Measurements from ENCODE around the gene MST1. TPM values are rescaled to one million over a fixed set of nuclear protein-coding genes. Genes with fewer than 3 reads are reported as not detected.

The MST1 gene
- total RNA-seq, 5 donors from 2014 or later (not counting 1 experiment from before 2014, with no cell fraction given) = 9.9 to 16.1 (median 12.6) TPM

DNA sequence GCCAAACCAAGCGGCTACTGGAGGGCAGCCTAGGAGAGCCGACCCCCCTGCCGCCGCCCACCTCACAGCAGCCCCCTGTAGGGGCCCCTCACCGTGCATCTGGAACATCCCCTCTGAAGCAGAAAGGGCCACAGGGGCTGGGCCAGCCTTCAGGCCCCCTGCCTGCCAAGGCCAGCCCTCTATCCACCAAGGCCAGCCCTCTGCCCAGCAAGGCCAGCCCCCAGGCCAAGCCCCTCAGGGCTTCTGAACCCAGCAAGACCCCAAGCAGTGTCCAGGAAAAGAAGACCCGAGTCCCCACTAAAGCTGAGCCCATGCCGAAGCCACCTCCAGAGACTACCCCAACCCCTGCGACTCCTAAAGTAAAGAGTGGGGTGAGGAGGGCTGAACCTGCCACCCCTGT, 38.6 kb downstream of the MST1 start:
- ATAC-seq (replicated peaks in 1 of 4) (no peak), DNase-seq (no peak)
- Histone ChIP-seq H3K9me3 (no peaks in the 10 kb centered on the region), H3K4me1 (ENCODE audit: control insufficient read depth in 1 of 2, extremely low read depth in 1 of 2, insufficient read depth in 2 of 2, low read length in 2 of 2) (no peaks in the 10 kb centered on the region), H3K27me3 (replicated peaks in 1 of 2; ENCODE audit: control insufficient read depth in 2 of 2, extremely low read depth in 1 of 2, insufficient read depth in 2 of 2, low read length in 1 of 2) (peaks cover 0 to 4% of the 10 kb centered on the region in 2 experiments), H3K27ac (ENCODE audit: low read length) (no peak overlapping the region), H3K36me3 (ENCODE audit: control insufficient read depth in 2 of 2, extremely low read depth in 1 of 2, insufficient read depth in 1 of 2, low read length in 1 of 2) (no peaks in the 10 kb centered on the region), H3K4me3 (ENCODE audit: control insufficient read depth in 1 of 2, extremely low read depth in 1 of 2, low read length in 1 of 2) (no peak overlapping the region)
- WGBS (ENCODE audit: insufficient coverage) = 71% methylated on average over 5 of the region's 8 CpGs
- H3K4me3 Mint-ChIP-seq = no peak overlapping the region
- peaks cover 0 to 6% of the 10 kb centered on the region in 2 donors for H3K27me3 Mint-ChIP-seq
- H3K9me3 Mint-ChIP-seq = no peaks in the 10 kb centered on the region
- no peak overlapping the region for H3K27ac Mint-ChIP-seq
- ChIA-PET CTCF (no interaction called here), POLR2A (no interaction called here)
- peaks cover 0 to 2% (median 0%) of the 10 kb centered on the region in 3 donors for H3K4me1 Mint-ChIP-seq
- no peaks in the 10 kb centered on the region for H3K36me3 Mint-ChIP-seq

DNA sequence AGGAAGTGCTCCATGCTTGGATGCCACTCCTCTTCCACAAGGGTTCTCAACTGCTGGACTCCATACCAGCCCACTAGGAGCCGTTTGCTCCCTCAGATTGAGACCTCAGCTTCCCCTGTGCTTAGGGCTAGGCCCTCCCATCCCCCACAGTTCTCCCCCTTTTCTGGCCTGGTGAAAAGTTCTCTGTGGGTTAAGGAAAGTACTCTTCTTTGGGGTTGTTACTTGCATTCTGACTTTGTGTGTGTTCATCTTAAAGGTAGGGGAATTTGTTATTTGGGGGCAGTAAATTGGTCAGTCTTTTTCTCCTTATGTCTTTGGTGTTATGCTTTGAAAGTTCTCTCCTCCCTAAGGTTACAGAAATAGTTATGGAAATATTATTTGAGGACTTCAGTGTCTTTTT, 39.1 kb downstream of the MST1 start:
- no CpG with 5 or more reads among the region's 1 CpG for WGBS (ENCODE audit: insufficient coverage)
- Mint-ChIP-seq H3K4me3 (no peak overlapping the region), H3K27me3 (peaks cover 0 to 6% of the 10 kb centered on the region in 2 donors), H3K9me3 (no peaks in the 10 kb centered on the region), H3K4me1 (peaks cover 0 to 2% (median 0%) of the 10 kb centered on the region in 3 donors), H3K27ac (no peak overlapping the region), H3K36me3 (no peaks in the 10 kb centered on the region)
- no peaks in the 10 kb centered on the region for H3K4me1 ChIP-seq (ENCODE audit: control insufficient read depth in 1 of 2, extremely low read depth in 1 of 2, insufficient read depth in 2 of 2, low read length in 2 of 2)
- no peaks in the 10 kb centered on the region for H3K27me3 ChIP-seq (replicated peaks in 1 of 2; ENCODE audit: control insufficient read depth in 2 of 2, extremely low read depth in 1 of 2, insufficient read depth in 2 of 2, low read length in 1 of 2)
- DNase-seq = no peak
- no peak overlapping the region for H3K27ac ChIP-seq (ENCODE audit: low read length)
- no peak overlapping the region for H3K4me3 ChIP-seq (ENCODE audit: control insufficient read depth in 1 of 2, extremely low read depth in 1 of 2, low read length in 1 of 2)
- CTCF ChIA-PET = no interaction called here
- no peaks in the 10 kb centered on the region for H3K9me3 ChIP-seq
- POLR2A ChIA-PET = no interaction called here
- no peak for ATAC-seq (replicated peaks in 1 of 4)
- no peaks in the 10 kb centered on the region for H3K36me3 ChIP-seq (ENCODE audit: control insufficient read depth in 2 of 2, extremely low read depth in 1 of 2, insufficient read depth in 1 of 2, low read length in 1 of 2)

DNA sequence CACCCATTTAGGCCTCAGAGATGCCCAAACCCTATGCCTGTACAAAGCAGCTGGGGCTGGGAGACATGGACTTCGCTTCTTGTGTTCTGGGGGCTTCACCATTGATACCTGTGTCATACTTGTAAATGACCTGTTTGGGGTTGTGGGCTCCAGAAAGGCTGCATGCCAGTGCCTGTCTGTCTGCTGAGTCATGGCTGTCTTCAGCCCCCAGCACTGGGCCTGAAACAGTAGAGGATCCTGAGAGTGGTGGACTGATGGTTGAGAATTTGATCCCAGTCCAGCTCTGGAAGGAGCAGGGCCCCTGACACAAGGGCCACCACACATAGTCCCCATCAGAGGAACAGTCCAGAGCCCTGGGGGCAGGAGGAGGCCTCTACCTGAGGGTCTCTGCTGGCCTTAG, 39.7 kb downstream of the MST1 start:
- ATAC-seq (replicated peaks in 1 of 4) = no peak
- no peaks in the 10 kb centered on the region for H3K4me1 ChIP-seq (ENCODE audit: control insufficient read depth in 1 of 2, extremely low read depth in 1 of 2, insufficient read depth in 2 of 2, low read length in 2 of 2)
- H3K36me3 Mint-ChIP-seq = no peaks in the 10 kb centered on the region
- H3K4me3 Mint-ChIP-seq = no peak overlapping the region
- H3K27me3 ChIP-seq (replicated peaks in 1 of 2; ENCODE audit: control insufficient read depth in 2 of 2, extremely low read depth in 1 of 2, insufficient read depth in 2 of 2, low read length in 1 of 2) = no peaks in the 10 kb centered on the region
- H3K9me3 ChIP-seq = no peaks in the 10 kb centered on the region
- peaks cover 0 to under 1% (median 0%) of the 10 kb centered on the region in 3 donors for H3K4me1 Mint-ChIP-seq
- H3K4me3 ChIP-seq (ENCODE audit: control insufficient read depth in 1 of 2, extremely low read depth in 1 of 2, low read length in 1 of 2) = no peak overlapping the region
- no CpG with 5 or more reads among the region's 1 CpG for WGBS (ENCODE audit: insufficient coverage)
- DNase-seq = no peak
- H3K9me3 Mint-ChIP-seq = no peaks in the 10 kb centered on the region
- H3K36me3 ChIP-seq (ENCODE audit: control insufficient read depth in 2 of 2, extremely low read depth in 1 of 2, insufficient read depth in 1 of 2, low read length in 1 of 2) = no peaks in the 10 kb centered on the region
- H3K27me3 Mint-ChIP-seq = peaks cover 0 to 2% of the 10 kb centered on the region in 2 donors
- ChIA-PET CTCF (no interaction called here), POLR2A (no interaction called here)
- H3K27ac ChIP-seq (ENCODE audit: low read length) = no peak overlapping the region
- no peak overlapping the region for H3K27ac Mint-ChIP-seq

DNA sequence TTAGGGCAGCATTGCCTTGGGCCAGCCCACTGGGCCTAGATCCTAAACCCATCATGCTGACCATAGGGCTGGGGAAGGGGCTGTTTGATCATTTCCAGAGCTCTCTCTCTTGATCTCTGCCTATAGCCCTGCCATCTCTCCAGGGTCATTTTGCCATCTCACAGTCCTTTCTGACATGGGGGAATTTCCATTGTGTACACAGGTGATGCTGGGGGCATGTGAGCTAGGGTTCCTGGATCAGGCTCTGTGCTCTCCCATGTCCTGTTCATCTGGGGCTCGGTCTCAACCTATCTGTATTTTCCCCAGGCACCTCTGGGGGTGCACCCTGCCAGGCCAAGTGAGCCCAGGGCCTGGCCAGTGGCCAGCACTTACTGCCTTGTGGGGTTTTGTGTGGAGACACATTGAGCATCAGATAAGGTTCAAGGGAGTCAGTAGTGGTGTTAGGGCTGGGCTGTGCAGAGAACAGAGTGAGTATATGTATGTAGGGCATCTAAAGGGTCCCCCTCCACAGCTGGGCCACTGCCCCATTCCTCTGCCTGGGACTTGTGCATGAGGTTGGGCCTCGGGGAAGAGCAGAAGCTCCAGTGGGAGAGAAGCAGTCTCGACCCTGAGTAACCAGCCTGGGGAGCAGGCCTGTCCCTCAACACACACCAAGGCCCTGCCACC, 40.8 kb downstream of the MST1 start:
- Histone ChIP-seq H3K4me1 (ENCODE audit: control insufficient read depth in 1 of 2, extremely low read depth in 1 of 2, insufficient read depth in 2 of 2, low read length in 2 of 2) (no peaks in the 10 kb centered on the region), H3K27me3 (replicated peaks in 1 of 2; ENCODE audit: control insufficient read depth in 2 of 2, extremely low read depth in 1 of 2, insufficient read depth in 2 of 2, low read length in 1 of 2) (no peaks in the 10 kb centered on the region), H3K9me3 (no peaks in the 10 kb centered on the region), H3K27ac (ENCODE audit: low read length) (no peak overlapping the region), H3K36me3 (ENCODE audit: control insufficient read depth in 2 of 2, extremely low read depth in 1 of 2, insufficient read depth in 1 of 2, low read length in 1 of 2) (no peaks in the 10 kb centered on the region), H3K4me3 (ENCODE audit: control insufficient read depth in 1 of 2, extremely low read depth in 1 of 2, low read length in 1 of 2) (no peak overlapping the region)
- H3K9me3 Mint-ChIP-seq = no peaks in the 10 kb centered on the region
- CTCF ChIA-PET = no interaction called here
- H3K4me3 Mint-ChIP-seq = no peak overlapping the region
- DNase-seq (no peak), ATAC-seq (replicated peaks in 1 of 4) (no peak)
- no peak overlapping the region for H3K27ac Mint-ChIP-seq
- H3K36me3 Mint-ChIP-seq = no peaks in the 10 kb centered on the region
- no peaks in the 10 kb centered on the region for H3K27me3 Mint-ChIP-seq
- WGBS (ENCODE audit: insufficient coverage) = 67% methylated on average over 1 of the region's 3 CpGs
- no peaks in the 10 kb centered on the region for H3K4me1 Mint-ChIP-seq
- POLR2A ChIA-PET = no interaction called here

DNA sequence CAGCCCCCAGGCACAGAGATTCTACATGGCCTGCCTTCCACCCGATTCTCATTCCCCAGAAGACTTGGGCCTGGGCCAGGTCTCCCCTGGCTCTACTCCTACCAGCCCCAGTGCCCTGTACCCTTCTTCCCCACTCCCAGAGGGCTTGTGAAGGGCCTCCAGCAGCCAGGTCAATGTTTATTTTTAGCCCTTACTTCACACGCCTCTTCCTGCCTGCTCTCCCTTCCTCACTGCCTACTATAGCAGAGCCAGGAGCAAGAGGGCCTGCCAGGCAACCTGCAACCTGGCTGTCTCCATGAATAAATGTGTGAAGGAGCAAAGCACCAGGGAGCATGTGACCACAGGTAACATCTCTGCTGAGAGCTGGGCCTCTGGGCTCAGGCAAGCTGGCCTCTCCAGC, 41.5 kb downstream of the MST1 start:
- Histone ChIP-seq H3K27ac (ENCODE audit: low read length) (no peak overlapping the region), H3K4me3 (ENCODE audit: control insufficient read depth in 1 of 2, extremely low read depth in 1 of 2, low read length in 1 of 2) (no peak overlapping the region), H3K4me1 (ENCODE audit: control insufficient read depth in 1 of 2, extremely low read depth in 1 of 2, insufficient read depth in 2 of 2, low read length in 2 of 2) (no peaks in the 10 kb centered on the region), H3K27me3 (replicated peaks in 1 of 2; ENCODE audit: control insufficient read depth in 2 of 2, extremely low read depth in 1 of 2, insufficient read depth in 2 of 2, low read length in 1 of 2) (no peaks in the 10 kb centered on the region), H3K36me3 (ENCODE audit: control insufficient read depth in 2 of 2, extremely low read depth in 1 of 2, insufficient read depth in 1 of 2, low read length in 1 of 2) (no peaks in the 10 kb centered on the region), H3K9me3 (no peaks in the 10 kb centered on the region)
- ATAC-seq (replicated peaks in 1 of 4) (no peak), DNase-seq (no peak)
- Mint-ChIP-seq H3K4me1 (no peaks in the 10 kb centered on the region), H3K4me3 (no peak overlapping the region), H3K27me3 (no peaks in the 10 kb centered on the region), H3K27ac (no peak overlapping the region), H3K9me3 (no peaks in the 10 kb centered on the region), H3K36me3 (no peaks in the 10 kb centered on the region)
- ChIA-PET POLR2A (no interaction called here), CTCF (no interaction called here)
- WGBS (ENCODE audit: insufficient coverage) = 100% methylated on average over 1 of the region's 2 CpGs

DNA sequence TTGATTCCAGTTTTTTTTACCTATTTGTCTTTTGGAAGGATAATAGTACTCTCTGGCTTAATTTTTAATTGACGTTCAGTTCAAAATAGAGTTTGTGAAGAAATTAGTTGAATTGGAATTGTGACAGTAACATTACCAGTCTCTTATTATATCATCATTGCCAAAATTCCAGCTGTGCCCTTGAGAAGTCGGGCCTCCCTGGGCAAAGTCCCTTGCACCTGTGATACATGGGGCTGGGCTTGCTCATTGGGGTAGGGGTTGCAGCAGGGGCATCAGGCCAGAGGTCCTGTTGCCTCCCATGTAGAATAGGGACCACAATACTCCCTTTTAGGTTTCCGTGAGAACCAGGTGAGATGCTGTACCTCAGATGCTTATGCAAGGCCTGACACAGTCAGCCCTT, 43.0 kb downstream of the MST1 start:
- Histone ChIP-seq H3K9me3 (no peaks in the 10 kb centered on the region), H3K27me3 (replicated peaks in 1 of 2; ENCODE audit: control insufficient read depth in 2 of 2, extremely low read depth in 1 of 2, insufficient read depth in 2 of 2, low read length in 1 of 2) (no peaks in the 10 kb centered on the region), H3K4me3 (ENCODE audit: control insufficient read depth in 1 of 2, extremely low read depth in 1 of 2, low read length in 1 of 2) (no peak overlapping the region), H3K36me3 (ENCODE audit: control insufficient read depth in 2 of 2, extremely low read depth in 1 of 2, insufficient read depth in 1 of 2, low read length in 1 of 2) (no peaks in the 10 kb centered on the region), H3K4me1 (ENCODE audit: control insufficient read depth in 1 of 2, extremely low read depth in 1 of 2, insufficient read depth in 2 of 2, low read length in 2 of 2) (no peaks in the 10 kb centered on the region), H3K27ac (ENCODE audit: low read length) (no peak overlapping the region)
- Mint-ChIP-seq H3K4me3 (no peak overlapping the region), H3K9me3 (no peaks in the 10 kb centered on the region), H3K27ac (no peak overlapping the region), H3K27me3 (no peaks in the 10 kb centered on the region), H3K4me1 (no peaks in the 10 kb centered on the region), H3K36me3 (no peaks in the 10 kb centered on the region)
- ATAC-seq (replicated peaks in 1 of 4) (no peak), DNase-seq (no peak)
- ChIA-PET CTCF (no interaction called here), POLR2A (no interaction called here)
- no CpG with 5 or more reads among the region's 3 CpGs for WGBS (ENCODE audit: insufficient coverage)

DNA sequence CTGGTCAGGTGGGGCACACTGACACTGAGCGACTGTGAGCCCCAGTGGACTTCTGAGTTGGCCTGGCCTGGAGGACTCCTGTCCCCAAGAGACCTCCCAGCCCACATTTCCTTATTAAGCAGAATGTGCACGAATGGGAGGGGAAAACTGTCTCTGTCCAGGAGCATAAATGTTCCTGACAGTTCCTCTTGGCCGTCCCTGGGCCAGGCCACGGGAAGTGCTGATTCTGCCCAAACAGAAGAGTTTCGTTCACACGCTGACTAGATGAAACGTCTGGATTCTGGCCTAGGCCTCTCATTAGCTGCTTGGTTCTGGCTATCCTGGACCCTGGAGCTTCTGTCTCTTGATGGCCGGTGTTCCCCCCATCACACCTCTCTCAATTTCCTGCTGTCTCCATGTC, 44.6 kb downstream of the MST1 start:
- Mint-ChIP-seq H3K27ac (no peak overlapping the region), H3K36me3 (no peaks in the 10 kb centered on the region), H3K9me3 (no peaks in the 10 kb centered on the region), H3K27me3 (no peaks in the 10 kb centered on the region), H3K4me3 (no peak overlapping the region), H3K4me1 (no peaks in the 10 kb centered on the region)
- Histone ChIP-seq H3K9me3 (no peaks in the 10 kb centered on the region), H3K4me1 (ENCODE audit: control insufficient read depth in 1 of 2, extremely low read depth in 1 of 2, insufficient read depth in 2 of 2, low read length in 2 of 2) (no peaks in the 10 kb centered on the region), H3K27ac (ENCODE audit: low read length) (no peak overlapping the region), H3K36me3 (ENCODE audit: control insufficient read depth in 2 of 2, extremely low read depth in 1 of 2, insufficient read depth in 1 of 2, low read length in 1 of 2) (no peaks in the 10 kb centered on the region), H3K4me3 (ENCODE audit: control insufficient read depth in 1 of 2, extremely low read depth in 1 of 2, low read length in 1 of 2) (no peak overlapping the region), H3K27me3 (replicated peaks in 1 of 2; ENCODE audit: control insufficient read depth in 2 of 2, extremely low read depth in 1 of 2, insufficient read depth in 2 of 2, low read length in 1 of 2) (no peaks in the 10 kb centered on the region)
- WGBS (ENCODE audit: insufficient coverage) = 82% methylated on average over 7 of the region's 8 CpGs
- ATAC-seq (replicated peaks in 1 of 4) = no peak
- CTCF ChIA-PET = no interaction called here
- DNase-seq = no peak
- POLR2A ChIA-PET = no interaction called here

Data from T-cell (primary cell).